Sigmoid colon (tissue), 7 donors: ENCODE results near the gene TBCCD1. TPM values are rescaled to one million over a fixed set of nuclear protein-coding genes. Genes with fewer than 3 reads are reported as not detected.
A peak's percentile ranks its signal among the peaks of the same experiment; 100 is the strongest.

Source experiments
- DNase-seq: peaks from one replicate; pipeline ENCODE4 v3.0.0-alpha.2; 2019
- H3K27ac ChIP-seq, 4 donors: fragments of 200-600 bp; sonication (generic); one replicate each; pipeline ENCODE4 v1.5.1; 2016 to 2019; ENCODE audit warnings: mild to moderate bottlenecking in 1 of 4
- H3K27me3 ChIP-seq, 3 donors: fragments of 200-600 bp; sonication (generic); one replicate each; pipeline ENCODE4 v1.5.1; 2019; ENCODE audit warnings: mild to moderate bottlenecking in 1 of 3
- H3K36me3 ChIP-seq, 4 donors: fragments of 200-600 bp; sonication (generic); one replicate each; pipeline ENCODE4 v1.5.1; 2016 to 2019
- H3K4me1 ChIP-seq, 4 donors: fragments of 200-600 bp; sonication (generic); one replicate each; pipeline ENCODE4 v1.5.1; 2017 to 2019
- H3K4me3 ChIP-seq, 4 donors: fragments of 200-600 bp; sonication (generic); one replicate each; pipeline ENCODE4 v1.5.1; 2017 to 2019; ENCODE audit warnings: mild to moderate bottlenecking in 2 of 4, moderate library complexity in 1 of 4
- H3K9me3 ChIP-seq, 4 donors: fragments of 200-600 bp in 3 of 4; sonication (generic) in 3 of 4; one replicate each; pipeline versions ENCODE4 v1.5.1 to v1.6.1; 2013 to 2019
- CTCF ChIP-seq, 4 experiments: fragments of 450-650 bp in 3 of 4; fragments of 200-600 bp in 1 of 4; IDR thresholded peaks; one replicate each; pipeline ENCODE4 v1.5.1; 2016 to 2019; ENCODE audit warnings: antibody characterized with exemption in 4 of 4, mild to moderate bottlenecking in 3 of 4, moderate library complexity in 2 of 4
- EP300 ChIP-seq, 4 donors: sonication (generic); formaldehyde crosslinking; IDR thresholded peaks; one replicate each; pipeline ENCODE4 v1.6.1; 2017; ENCODE audit warnings: antibody characterized with exemption in 4 of 4
- POLR2A ChIP-seq, 2 donors: fragments of 450-650 bp; IDR thresholded peaks; one replicate each; pipeline ENCODE4 v1.6.1; 2016; ENCODE audit warnings: antibody characterized with exemption in 2 of 2, mild to moderate bottlenecking in 2 of 2, moderate library complexity in 2 of 2
- POLR2AphosphoS5 ChIP-seq, 4 donors: sonication (generic); formaldehyde crosslinking; IDR thresholded peaks; one replicate each; pipeline ENCODE4 v1.6.1; 2017; ENCODE audit warnings: antibody characterized with exemption in 4 of 4
- WGBS, 2 donors: extraction: QIAGEN DNeasy Blood & Tissue Kit; methylation state at CpG; one replicate each; pipeline ENCODE4 v1.1.7; 2013; 5-methylcytosine and 5-hydroxymethylcytosine counted together
- intact Hi-C: fragments of 100-400 bp; cut with DNase I; formaldehyde crosslinking; loops from one replicate; pipeline ENCODE4 v1.15.1; 2023
- polyA plus RNA-seq, 3 donors: library from polyadenylated mRNA; stranded (reverse); fragments of 200-250 nt; gene quantifications; one replicate each; pipeline ENCODE4 v1.2.3, GENCODE V29; 2013
- total RNA-seq, 4 donors: library from RNA; depleted of rRNA; stranded (reverse); fragments of >200 nt; gene quantifications; one replicate each; pipeline ENCODE4 v1.1.0, GENCODE V29; 2016
- donor health status: healthy with polysubstance abuse.
- donor health status: Bipolar disorder and iron deficiency.
- donor health status: healthy.

Gene TBCCD1
- total and polyA plus RNA-seq, 7 donors, result 4.9 to 14.3 (median 9.7) TPM

- Histone ChIP-seq H3K36me3 (peaks cover 16 to 99% (median 25%) of the 10 kb centered on the region in 4 donors), H3K4me3 (no peak overlapping the region), H3K27ac (no peak overlapping the region), H3K4me1 (no peaks in the 10 kb centered on the region), H3K27me3 (no peaks in the 10 kb centered on the region), H3K9me3 (no peaks in the 10 kb centered on the region)
- no peak for TF ChIP-seq CTCF (IDR thresholded peaks at IDR 0.05)
- TF ChIP-seq EP300 (IDR thresholded peaks at IDR 0.05), result no peak
- TF ChIP-seq POLR2AphosphoS5 (IDR thresholded peaks at IDR 0.05), result no peak
- no peak for TF ChIP-seq POLR2A (IDR thresholded peaks at IDR 0.05)
- 89 to 90% methylated on average over 2 of the region's 2 CpGs for WGBS, 2 donors
- DNase-seq, result no peak
- intact Hi-C loops, result no loop called here
These were observed 10.4 kb upstream of the TBCCD1 start for GRCh38 chr3:186577521-186577920.

DNA sequence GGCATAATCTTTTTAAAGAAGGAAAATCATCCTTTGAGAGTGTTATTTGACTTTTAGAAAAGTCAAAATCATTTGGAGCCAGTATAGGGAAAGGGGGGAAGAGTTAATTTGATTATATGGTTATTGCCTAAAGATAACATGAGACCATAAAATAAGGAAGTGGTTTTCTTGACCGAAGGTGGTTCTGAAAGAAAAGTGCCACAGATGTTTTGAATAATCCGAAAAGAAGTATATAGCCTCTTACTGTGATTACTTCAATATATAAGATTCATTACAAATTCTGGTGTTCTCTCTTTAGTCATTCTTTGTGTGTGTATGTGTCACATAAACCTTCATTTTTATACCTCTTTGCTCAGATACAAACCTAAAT is 4.5 kb upstream of the TBCCD1 start:
- intact Hi-C loops, result no loop called here
- Histone ChIP-seq H3K36me3 (peaks cover 10 to 46% (median 11%) of the 10 kb centered on the region in 4 donors), H3K27me3 (no peaks in the 10 kb centered on the region), H3K27ac (peak overlapping the region in 1 of 4 donors; percentile 95), H3K4me1 (peaks cover 0 to 33% (median 27%) of the 10 kb centered on the region in 4 donors), H3K4me3 (peak overlapping the region in 3 of 4 donors; percentile 71 to 92 (median 90)), H3K9me3 (no peaks in the 10 kb centered on the region)
- no peak for TF ChIP-seq CTCF (IDR thresholded peaks at IDR 0.05)
- no peak for TF ChIP-seq POLR2AphosphoS5 (IDR thresholded peaks at IDR 0.05)
- TF ChIP-seq POLR2A (IDR thresholded peaks at IDR 0.05), result no peak
- TF ChIP-seq EP300 (IDR thresholded peaks at IDR 0.05), result no peak
- WGBS, 2 donors, result 14 to 18% methylated on average over 2 of the region's 2 CpGs
- DNase-seq, result no peak

- WGBS, 2 donors, result 2 to 6% methylated on average over 21 of the region's 21 CpGs
- no peak for TF ChIP-seq EP300 (IDR thresholded peaks at IDR 0.05)
- TF ChIP-seq POLR2AphosphoS5 (IDR thresholded peaks at IDR 0.05), result no peak
- no peak for TF ChIP-seq POLR2A (IDR thresholded peaks at IDR 0.05)
- no peak for TF ChIP-seq CTCF (IDR thresholded peaks at IDR 0.05)
- H3K27me3 ChIP-seq, result no peaks in the 10 kb centered on the region
- intact Hi-C loops, result no loop called here
- peak overlapping the region; percentile 71 to 95 (median 91) for H3K4me3 ChIP-seq
- no peaks in the 10 kb centered on the region for H3K9me3 ChIP-seq
- DNase-seq, result no peak
- H3K4me1 ChIP-seq, result peaks cover 0 to 38% (median 31%) of the 10 kb centered on the region in 4 donors
- peak overlapping the region; percentile 91 to 97 (median 94) for H3K27ac ChIP-seq
- H3K36me3 ChIP-seq, result peaks cover 5 to 40% (median 6%) of the 10 kb centered on the region in 4 donors
These were observed 4.0 kb upstream of the TBCCD1 start for GRCh38 chr3:186570941-186571643.

DNA sequence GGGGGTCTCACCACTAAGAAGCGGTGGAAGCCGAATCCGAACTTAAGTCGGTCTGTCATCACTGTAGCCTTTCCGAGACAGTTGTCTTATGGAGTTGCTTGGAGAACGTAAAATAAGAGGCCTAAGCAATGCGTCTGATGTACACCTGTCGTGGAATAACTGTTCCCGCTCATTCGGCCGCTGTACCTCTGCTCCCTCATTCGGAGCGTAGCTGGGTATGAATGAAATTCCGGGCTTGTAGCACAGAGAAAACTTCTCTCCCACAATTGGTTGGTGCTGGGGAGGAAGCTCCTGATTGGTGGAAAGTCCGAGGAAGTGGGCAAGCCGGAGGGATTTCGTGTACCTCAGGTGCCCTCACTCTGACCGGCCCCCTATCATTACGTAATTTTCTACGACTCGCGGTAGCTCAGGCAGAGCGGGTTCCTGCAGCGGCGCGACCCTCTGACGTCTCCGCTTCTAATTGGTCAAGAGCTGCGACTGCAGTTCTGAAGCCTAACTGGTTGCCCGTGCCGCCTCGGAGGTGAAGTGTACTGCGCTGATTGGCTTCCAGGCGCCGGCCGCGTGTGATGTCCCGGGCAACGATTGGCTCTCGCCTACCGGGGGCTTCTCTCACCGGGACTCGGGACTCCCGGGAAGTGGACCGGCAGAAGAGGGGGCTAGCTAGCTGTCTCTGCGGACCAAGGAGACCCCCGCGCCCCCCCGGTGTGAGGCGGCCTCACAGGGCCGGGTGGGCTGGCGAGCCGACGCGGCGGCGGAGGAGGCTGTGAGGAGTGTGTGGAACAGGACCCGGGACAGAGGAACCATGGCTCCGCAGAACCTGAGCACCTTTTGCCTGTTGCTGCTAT is 3.2 kb upstream of the TBCCD1 start, which contains the start of gene DNAJB11:
Gene DNAJB11, plus strand, starts transcription at position 625 of the 845 bp plus-strand sequence. Its CDS starts 178 bp downstream, at position 803.
- Histone ChIP-seq H3K36me3 (peaks cover 0 to 32% (median 0%) of the 10 kb centered on the region in 4 donors), H3K27ac (peak within 1 kb of the TSS; percentile 91 to 97 (median 94)), H3K9me3 (no peaks in the 10 kb centered on the region), H3K4me1 (peaks cover 0 to 46% (median 35%) of the 10 kb centered on the region in 4 donors), H3K27me3 (no peaks in the 10 kb centered on the region), H3K4me3 (peak within 1 kb of the TSS; percentile 71 to 95 (median 91))
- intact Hi-C loops, result no loop called here
- DNase-seq, result peak; percentile 100
- WGBS, 2 donors, result 0 to 1% methylated on average over 59 of the region's 59 CpGs
- TF ChIP-seq POLR2AphosphoS5 (IDR thresholded peaks at IDR 0.05) (peak; percentile 72 to 89 (median 82)), POLR2A (IDR thresholded peaks at IDR 0.05) (peak; percentile 63 to 83), EP300 (IDR thresholded peaks at IDR 0.05) (no peak), CTCF (IDR thresholded peaks at IDR 0.05) (no peak)
